GM18517 (cell line): ENCODE measurements around the gene AMN.
"Not testable (repeated sequence)": the region's sequence is repeated elsewhere in the genome, so short reads cannot be mapped to it uniquely, and the experiment has no call there.

Experiments
- ATAC-seq: cut with Tn5 transposase; IDR thresholded peaks from one replicate; pipeline ENCODE4 v1.9.1; 2021; ENCODE audit warnings: mild to moderate bottlenecking, moderate library complexity; ENCODE audit not compliant: unreplicated experiment

AMN gene

DNA sequence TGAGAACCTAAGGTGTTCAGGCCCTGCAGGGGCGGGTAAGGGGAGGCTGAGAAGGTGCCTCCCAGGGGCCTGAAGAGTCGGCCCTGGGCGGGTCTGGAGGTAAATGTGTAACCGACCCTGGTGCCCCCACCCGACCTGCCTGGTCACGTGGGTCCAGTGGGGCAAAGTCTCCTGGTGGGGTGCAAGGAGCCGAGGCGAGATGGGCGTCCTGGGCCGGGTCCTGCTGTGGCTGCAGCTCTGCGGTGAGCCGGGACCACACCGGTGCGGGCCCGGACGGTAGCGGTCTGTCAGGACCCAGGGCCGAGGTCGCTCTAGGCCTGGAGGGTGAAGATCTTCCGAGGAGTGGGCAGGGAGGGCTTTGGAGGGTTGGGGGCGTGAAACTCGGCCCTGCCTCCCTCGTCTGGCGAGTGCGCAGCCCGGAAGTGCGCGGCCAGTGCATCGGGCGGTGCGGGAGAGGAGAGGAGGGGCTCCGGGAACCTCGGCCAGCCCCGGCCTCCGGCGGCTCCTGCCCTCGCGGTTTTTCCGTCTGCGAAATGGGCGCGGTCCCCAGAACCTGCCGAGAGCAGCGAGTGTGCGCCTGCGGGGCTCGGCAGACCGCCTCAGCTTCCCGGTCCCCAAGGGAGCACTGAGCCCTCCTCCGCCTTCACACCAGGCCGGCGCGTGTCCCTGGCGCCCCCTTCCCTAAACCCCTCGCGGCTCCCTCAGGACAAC is at the start of gene AMN:
Gene AMN (plus strand): TSS at position 174 of the 711 bp plus-strand sequence. CDS start 26 bp downstream, at position 200.
- ATAC-seq: no peak

GRCh38 chr14:102873131-102873530 is 49.3 kb upstream of the AMN start:
- ATAC-seq: no peak

- ATAC-seq: no peak
Measured at GRCh38 chr14:102873546-102874061, 48.9 kb upstream of the AMN start.

DNA sequence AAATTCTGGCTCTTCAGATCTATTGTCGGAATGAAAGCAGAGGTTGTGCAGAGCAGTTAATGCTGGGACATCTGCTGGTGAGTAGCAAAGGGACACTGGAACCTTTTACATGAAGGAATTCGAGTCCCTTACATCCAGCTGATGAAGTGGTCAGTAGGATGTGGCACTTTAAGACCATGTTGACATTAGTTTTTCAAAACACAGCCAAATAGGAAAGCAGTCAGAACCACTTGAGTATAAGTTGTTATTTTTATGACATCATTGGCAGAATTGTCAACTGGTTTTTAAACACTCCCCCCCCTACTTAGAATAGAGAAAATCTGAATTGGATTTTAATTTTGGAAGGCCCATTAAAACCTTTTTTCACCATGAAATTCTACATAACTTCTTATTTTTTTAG is 46.8 kb upstream of the AMN start:
- ATAC-seq: no peak

DNA sequence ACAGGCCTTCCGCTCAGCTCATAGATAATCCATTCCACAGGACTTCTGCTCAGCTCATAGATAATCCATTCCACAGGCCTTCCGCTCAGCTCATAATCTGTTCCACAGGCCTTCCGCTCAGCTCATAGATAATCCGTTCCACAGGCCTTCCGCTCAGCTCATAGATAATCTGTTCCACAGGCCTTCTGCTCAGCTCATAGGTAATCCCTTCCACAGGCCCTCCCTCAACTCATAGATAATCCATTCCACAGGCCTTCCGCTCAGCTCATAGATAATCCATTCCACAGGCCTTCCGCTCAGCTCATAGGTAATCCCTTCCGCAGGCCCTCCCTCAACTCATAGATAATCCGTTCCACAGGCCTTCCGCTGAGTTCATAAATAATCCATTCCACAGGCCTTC is 45.0 kb upstream of the AMN start:
- not testable (repeated sequence) for ATAC-seq

DNA sequence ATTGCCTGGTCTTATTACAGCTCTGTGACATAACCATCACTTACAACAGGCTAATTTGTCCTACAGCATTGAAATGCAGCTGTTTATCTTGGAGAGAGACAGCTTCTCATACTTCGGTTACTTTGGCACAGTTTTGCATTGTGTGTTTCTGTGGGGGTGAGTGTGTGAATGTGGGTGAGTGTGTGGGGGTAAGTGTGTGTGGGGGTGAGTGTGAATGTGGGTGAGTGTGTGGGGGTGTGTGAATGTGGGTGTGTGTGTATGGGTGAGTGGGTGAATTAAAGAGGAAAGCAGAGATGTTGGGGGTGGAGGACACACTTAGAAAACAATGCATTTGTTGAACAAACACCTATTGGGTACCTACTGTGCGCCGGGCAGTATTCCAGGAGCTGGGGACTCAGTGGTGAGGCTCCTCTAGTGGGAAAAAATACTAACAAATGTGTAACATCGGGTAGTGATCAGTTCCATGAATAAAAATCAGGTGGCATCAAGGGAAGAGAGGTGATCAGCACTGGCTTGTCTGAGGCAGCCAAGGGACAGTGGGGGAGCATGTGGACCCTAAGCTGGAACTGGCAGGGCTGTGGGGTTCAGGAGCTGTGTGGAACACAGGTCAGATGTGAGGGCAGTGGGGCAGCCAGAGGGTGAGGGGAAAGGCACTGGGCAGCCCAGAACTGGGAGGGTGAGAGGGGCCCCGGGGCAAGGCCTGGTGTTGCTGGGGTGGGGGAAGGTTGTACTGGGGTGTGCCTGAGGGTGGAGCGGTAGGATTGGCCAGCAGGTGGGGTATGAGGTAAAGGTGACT is 44.1 kb upstream of the AMN start:
- ATAC-seq: no peak

GRCh38 chr14:102878970-102879460 is 43.4 kb upstream of the AMN start:
- ATAC-seq: no peak

DNA sequence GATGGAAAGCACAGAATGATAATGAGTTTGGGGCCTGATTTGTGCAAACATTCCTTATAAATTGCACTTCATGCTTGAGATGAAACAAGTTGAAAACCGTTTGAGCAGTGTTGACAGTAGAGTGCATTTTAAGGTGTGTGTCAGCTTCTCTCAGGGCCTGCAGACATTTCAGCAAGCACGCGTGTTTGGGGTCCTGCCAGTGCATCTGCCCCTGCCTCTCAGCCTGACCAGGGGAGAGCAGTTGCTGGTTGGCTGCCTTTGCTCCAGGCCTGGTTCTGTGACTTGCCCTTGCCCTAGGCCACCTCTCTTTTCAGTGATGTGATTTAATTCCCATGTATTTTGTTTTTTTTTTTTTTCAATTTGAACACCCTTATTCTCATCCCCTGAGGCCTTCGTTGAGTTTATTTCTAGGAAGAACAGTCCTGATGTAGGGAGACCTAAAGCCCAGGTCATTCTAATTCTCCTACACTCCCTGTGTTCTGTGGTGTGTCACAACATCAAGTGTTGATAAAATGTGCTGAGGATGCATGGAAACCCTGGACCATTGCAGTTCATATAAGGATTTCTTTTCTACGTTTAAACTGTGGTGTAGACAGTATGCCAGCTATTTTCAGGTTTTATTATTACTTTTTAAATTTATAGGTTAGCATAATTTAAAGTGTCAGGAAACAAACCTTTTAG is 40.1 kb upstream of the AMN start:
- no peak for ATAC-seq

DNA sequence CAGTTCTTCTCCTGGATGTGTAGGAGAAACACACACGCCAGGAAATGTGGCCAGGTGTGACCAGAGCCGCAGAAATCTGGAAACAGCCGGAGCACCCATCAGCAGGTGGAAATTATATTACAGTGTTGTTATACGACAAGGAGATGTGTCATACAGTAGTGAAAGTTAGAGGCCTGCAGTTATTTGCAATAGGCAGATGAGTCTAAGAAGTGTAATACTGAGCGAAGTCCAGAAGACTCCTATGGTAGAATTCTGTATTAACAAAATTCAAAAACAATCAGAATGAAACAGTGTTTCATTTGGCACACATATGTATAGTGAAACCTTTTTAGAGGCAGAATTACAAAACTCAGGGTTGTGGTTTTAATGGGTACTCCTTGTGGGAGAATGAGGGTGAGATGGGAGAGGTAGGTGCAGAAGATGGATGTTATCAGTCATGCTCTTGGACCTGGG is 39.3 kb upstream of the AMN start:
- ATAC-seq: no peak

GRCh38 chr14:102883554-102883953 is 38.9 kb upstream of the AMN start:
- no peak for ATAC-seq

- ATAC-seq: no peak
Measured at GRCh38 chr14:102885737-102886447, 36.6 kb upstream of the AMN start.

DNA sequence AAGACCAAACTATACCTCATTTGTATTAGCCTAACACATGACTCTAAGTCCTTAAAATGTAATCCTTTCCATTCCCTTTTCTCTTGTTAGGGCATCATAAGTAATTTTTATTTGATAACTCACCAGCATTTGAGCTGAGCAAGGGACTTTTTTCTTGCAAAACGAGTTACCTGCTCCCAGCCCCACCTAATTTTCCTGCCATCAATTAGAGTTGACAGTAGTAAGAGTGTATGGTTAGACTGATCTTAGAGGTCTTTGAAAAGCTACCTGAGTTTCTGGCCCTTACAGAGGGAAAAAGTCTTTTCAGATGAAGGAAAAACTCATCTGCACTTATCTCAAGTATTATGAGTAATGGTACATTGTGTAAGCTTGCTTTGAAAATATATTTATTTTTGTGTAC is 33.7 kb upstream of the AMN start:
- ATAC-seq: no peak

DNA sequence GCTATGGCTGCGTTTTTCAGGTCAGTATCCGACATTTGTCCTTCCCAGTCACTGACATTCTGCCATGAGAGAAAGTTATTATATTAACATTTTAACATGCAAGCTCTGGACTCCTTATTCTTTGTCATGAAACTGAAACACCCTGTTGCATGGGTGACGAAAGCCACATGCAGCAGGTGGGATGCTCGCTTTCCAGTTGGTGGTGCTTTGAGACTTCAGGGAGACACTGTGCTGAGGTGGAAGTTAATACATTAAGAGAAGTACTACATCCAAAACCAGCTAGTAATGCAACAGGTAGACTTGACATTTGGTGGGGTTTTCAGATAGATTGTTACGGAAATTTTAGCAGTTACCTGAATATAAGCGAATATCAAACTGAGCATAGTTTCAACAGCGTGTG is 32.8 kb upstream of the AMN start:
- ATAC-seq: no peak

GRCh38 chr14:102891111-102891510 is 31.4 kb upstream of the AMN start:
- no peak for ATAC-seq

DNA sequence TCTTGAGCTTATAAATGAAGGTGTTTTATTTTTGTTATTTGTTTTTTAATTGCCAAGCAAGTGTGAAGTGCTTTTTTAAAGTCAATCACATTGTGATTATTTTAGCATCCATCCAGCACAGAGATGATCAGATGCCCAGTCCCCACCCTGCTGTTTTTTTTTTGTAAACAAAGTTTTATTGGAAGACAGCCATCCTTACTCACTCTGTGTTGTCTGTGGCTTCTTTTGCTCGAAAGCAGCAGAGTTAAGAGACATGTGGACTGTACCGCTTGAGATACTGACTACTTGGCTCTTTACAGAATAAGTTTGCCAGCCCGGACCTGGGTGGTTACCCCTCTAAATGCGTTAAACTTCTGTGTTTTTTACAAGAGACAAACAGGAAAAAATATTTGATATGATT is 30.9 kb upstream of the AMN start:
- ATAC-seq: no peak

GRCh38 chr14:102892651-102893050 is 29.8 kb upstream of the AMN start:
- ATAC-seq: no peak

GRCh38 chr14:102893452-102893851 is 29.0 kb upstream of the AMN start:
- no peak for ATAC-seq

DNA sequence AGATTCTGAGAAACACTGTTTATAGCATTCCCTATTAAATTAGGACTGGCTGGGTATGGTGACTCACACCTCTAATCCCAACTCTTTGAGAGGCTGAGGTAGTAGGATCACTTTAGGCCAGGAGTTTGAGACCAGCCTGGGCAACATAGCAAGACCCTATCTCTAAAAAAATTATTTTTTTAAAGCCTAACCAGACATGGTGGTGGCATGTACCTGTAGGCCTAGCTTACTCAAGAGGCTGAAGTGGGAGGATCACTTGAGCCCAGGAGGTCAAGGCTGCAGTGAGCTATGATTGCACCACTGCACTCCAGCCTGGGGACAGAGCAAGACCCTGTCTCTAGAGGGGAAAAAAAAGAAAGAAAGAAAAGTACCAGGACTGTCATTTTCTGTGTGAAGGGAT is 25.7 kb upstream of the AMN start:
- ATAC-seq: not testable (repeated sequence)

- no peak for ATAC-seq
Measured at GRCh38 chr14:102897299-102898027, 25.0 kb upstream of the AMN start.

- ATAC-seq: no peak
Measured at GRCh38 chr14:102898298-102898697, 24.2 kb upstream of the AMN start.
